Parathyroid adenoma (tissue), 2 donors: ENCODE results near the gene CCBE1.

Experiments used
- H2AFZ ChIP-seq: fragments of 300-600 bp; sonication (generic); one replicate; pipeline ENCODE4 v1.7.0; 2017; ENCODE audit warnings: antibody characterized with exemption, mild to moderate bottlenecking
- H3K27ac ChIP-seq: fragments of 300-600 bp; sonication (generic); one replicate; pipeline ENCODE4 v1.7.0; 2017
- H3K27me3 ChIP-seq: fragments of 300-600 bp; sonication (generic); one replicate; pipeline ENCODE4 v1.7.0; 2017; ENCODE audit warnings: low read length; ENCODE audit not compliant: control insufficient read depth, insufficient read depth
- H3K36me3 ChIP-seq: fragments of 300-600 bp; sonication (generic); one replicate; pipeline ENCODE4 v1.7.0; 2017; ENCODE audit warnings: low read length; ENCODE audit not compliant: control insufficient read depth, insufficient read depth
- H3K4me1 ChIP-seq: fragments of 300-600 bp; sonication (generic); one replicate; pipeline ENCODE4 v1.7.0; 2017; ENCODE audit warnings: control low read depth
- H3K4me2 ChIP-seq: fragments of 300-600 bp; sonication (generic); one replicate; pipeline ENCODE4 v1.7.0; 2017; ENCODE audit warnings: low read length
- H3K4me3 ChIP-seq: fragments of 300-600 bp; sonication (generic); one replicate; pipeline ENCODE4 v1.7.0; 2017; ENCODE audit warnings: low read depth, low read length
- H3K79me2 ChIP-seq: fragments of 300-600 bp; sonication (generic); one replicate; pipeline ENCODE4 v1.7.0; 2017; ENCODE audit warnings: control low read depth
- H3K9ac ChIP-seq: fragments of 300-600 bp; sonication (generic); one replicate; pipeline ENCODE4 v1.7.0; 2017; ENCODE audit warnings: mild to moderate bottlenecking
- H3K9me3 ChIP-seq: fragments of 300-600 bp; sonication (generic); one replicate; pipeline ENCODE4 v1.7.0; 2017; ENCODE audit warnings: low read length; ENCODE audit not compliant: control insufficient read depth
- CTCF ChIP-seq: fragments of 300-600 bp; sonication (generic); IDR thresholded peaks from one replicate; pipeline ENCODE4 v1.7.0; 2017; ENCODE audit warnings: antibody characterized with exemption, mild to moderate bottlenecking
- donor health status: primary hyperparathyroidism.

The CCBE1 gene

GRCh38 chr18:59660786-59661743 lies 36.2 kb downstream of the CCBE1 start:
- Histone ChIP-seq H3K27me3 (no peaks in the 10 kb centered on the region), H3K36me3 (no peaks in the 10 kb centered on the region), H2AFZ (no peak overlapping the region), H3K4me1 (no peaks in the 10 kb centered on the region), H3K79me2 (no peaks in the 10 kb centered on the region), H3K9me3 (no peaks in the 10 kb centered on the region), H3K27ac (no peak overlapping the region), H3K4me3 (no peak overlapping the region), H3K9ac (no peak overlapping the region), H3K4me2 (no peak overlapping the region)
- TF ChIP-seq CTCF = no peak

GRCh38 chr18:59660366-59660765 lies 36.9 kb downstream of the CCBE1 start:
- no peaks in the 10 kb centered on the region for H3K79me2 ChIP-seq
- H3K27ac ChIP-seq = no peak overlapping the region
- no peak for TF ChIP-seq CTCF
- no peak overlapping the region for H3K9ac ChIP-seq
- no peaks in the 10 kb centered on the region for H3K4me1 ChIP-seq
- no peak overlapping the region for H3K4me3 ChIP-seq
- H3K27me3 ChIP-seq = no peaks in the 10 kb centered on the region
- H2AFZ ChIP-seq = no peak overlapping the region
- H3K9me3 ChIP-seq = no peaks in the 10 kb centered on the region
- H3K36me3 ChIP-seq = no peaks in the 10 kb centered on the region
- H3K4me2 ChIP-seq = no peak overlapping the region

- Histone ChIP-seq H3K27me3 (no peaks in the 10 kb centered on the region), H3K27ac (no peak overlapping the region), H3K4me2 (no peak overlapping the region), H3K4me3 (no peak overlapping the region), H3K9me3 (no peaks in the 10 kb centered on the region), H3K4me1 (no peaks in the 10 kb centered on the region), H2AFZ (no peak overlapping the region), H3K79me2 (no peaks in the 10 kb centered on the region), H3K36me3 (no peaks in the 10 kb centered on the region), H3K9ac (no peak overlapping the region)
- no peak for TF ChIP-seq CTCF
Measured at GRCh38 chr18:59659508-59660170, 37.6 kb downstream of the CCBE1 start.

GRCh38 chr18:59658941-59659340 lies 38.3 kb downstream of the CCBE1 start:
- no peaks in the 10 kb centered on the region for H3K79me2 ChIP-seq
- no peaks in the 10 kb centered on the region for H3K9me3 ChIP-seq
- no peaks in the 10 kb centered on the region for H3K36me3 ChIP-seq
- H3K27ac ChIP-seq = no peak overlapping the region
- no peak overlapping the region for H3K4me2 ChIP-seq
- no peak for TF ChIP-seq CTCF
- no peaks in the 10 kb centered on the region for H3K27me3 ChIP-seq
- no peak overlapping the region for H2AFZ ChIP-seq
- H3K4me3 ChIP-seq = no peak overlapping the region
- H3K4me1 ChIP-seq = no peaks in the 10 kb centered on the region
- H3K9ac ChIP-seq = no peak overlapping the region
